B cell (primary cell): Measurements from ENCODE around the gene MDC1.
"Not testable (repeated sequence)": the region's sequence is repeated elsewhere in the genome, so short reads cannot be mapped to it uniquely, and the experiment has no call there.

Experiments used
- CTCF ChIP-seq: fragments of 200-600 bp; IDR thresholded peaks from one replicate; pipeline ENCODE4 v1.8.0; 2022; ENCODE audit warnings: antibody characterized with exemption, mild to moderate bottlenecking
- EZH2 ChIP-seq: IDR thresholded peaks from 2 replicates; pipeline ENCODE4 v1.6.1; 2012; ENCODE audit warnings: borderline replicate concordance, low read depth, mild to moderate bottlenecking, moderate library complexity, low read length; ENCODE audit not compliant: insufficient read depth, poor library complexity, severe bottlenecking

- TF ChIP-seq CTCF, EZH2: not testable (repeated sequence)
Measured at GRCh38 chr6:30722025-30722279, 4.9 kb upstream of the MDC1 start.
